GM18507 (cell line): ENCODE data around the gene PLA2G4A.
"Not testable (repeated sequence)": the region's sequence is repeated elsewhere in the genome, so short reads cannot be mapped to it uniquely, and the experiment has no call there.

Experiments
- DNase-seq: peaks from one replicate; pipeline ENCODE4 v3.0.0; 2011; ENCODE audit warnings: low read depth; ENCODE audit not compliant: insufficient read length; ENCODE audit errors: extremely low spot score
- FAIRE-seq: peaks from 2 replicates; lab custom pipeline; 2011; peaks lifted over from hg19 to GRCh38; lab: Jason Lieb, UNC

The PLA2G4A gene

GRCh38 chr1:186903374-186904136, 74.8 kb downstream of the PLA2G4A start:
- peak; percentile 38 for FAIRE-seq
- no peak for DNase-seq

GRCh38 chr1:186904361-186904760, 75.6 kb downstream of the PLA2G4A start:
- DNase-seq (no peak), FAIRE-seq (no peak)

GRCh38 chr1:186905561-186905960, 76.8 kb downstream of the PLA2G4A start:
- DNase-seq (no peak), FAIRE-seq (no peak)

GRCh38 chr1:186915555-186915954, 86.8 kb downstream of the PLA2G4A start:
- DNase-seq = no peak
- no peak for FAIRE-seq

GRCh38 chr1:186917106-186917786, 88.5 kb downstream of the PLA2G4A start:
- FAIRE-seq, DNase-seq: not testable (repeated sequence)

- not testable (repeated sequence) for FAIRE-seq, DNase-seq
These were observed 92.6 kb downstream of the PLA2G4A start for GRCh38 chr1:186921386-186921785.

- not testable (repeated sequence) for FAIRE-seq, DNase-seq
These were observed 94.1 kb downstream of the PLA2G4A start for GRCh38 chr1:186922814-186923213.

- DNase-seq (no peak), FAIRE-seq (no peak)
These were observed 94.7 kb downstream of the PLA2G4A start for GRCh38 chr1:186923486-186923885.

- FAIRE-seq = peak; percentile 45
- DNase-seq = no peak
These were observed 97.3 kb downstream of the PLA2G4A start for GRCh38 chr1:186925881-186926669.

GRCh38 chr1:186927884-186928283, 99.1 kb downstream of the PLA2G4A start:
- DNase-seq (no peak), FAIRE-seq (no peak)

- DNase-seq = no peak
- no peak for FAIRE-seq
These were observed 101.5 kb downstream of the PLA2G4A start for GRCh38 chr1:186930238-186930637.

- DNase-seq (no peak), FAIRE-seq (no peak)
These were observed 108.4 kb downstream of the PLA2G4A start for GRCh38 chr1:186937016-186937670.

- no peak for FAIRE-seq
- DNase-seq = no peak
These were observed 115.3 kb downstream of the PLA2G4A start for GRCh38 chr1:186943891-186944686.

GRCh38 chr1:186945146-186945545, 116.4 kb downstream of the PLA2G4A start:
- no peak for DNase-seq
- FAIRE-seq = no peak

GRCh38 chr1:186948535-186948934, 119.8 kb downstream of the PLA2G4A start:
- FAIRE-seq = no peak
- no peak for DNase-seq

- DNase-seq = no peak
- no peak for FAIRE-seq
These were observed 120.4 kb downstream of the PLA2G4A start for GRCh38 chr1:186949173-186949572.

- no peak for DNase-seq
- no peak for FAIRE-seq
These were observed 121.8 kb downstream of the PLA2G4A start for GRCh38 chr1:186950547-186950946.

GRCh38 chr1:186953876-186954275, 125.1 kb downstream of the PLA2G4A start:
- DNase-seq = no peak
- FAIRE-seq = no peak

GRCh38 chr1:186957314-186957713, 128.6 kb downstream of the PLA2G4A start:
- FAIRE-seq (no peak), DNase-seq (no peak)
